Sciatic nerve (tissue), 1 donor: ENCODE results near the gene CST8. TPM values are rescaled to one million over a fixed set of nuclear protein-coding genes. Genes with fewer than 3 reads are reported as not detected.

ENCODE experiments used
- total RNA-seq: library from RNA; stranded (reverse); fragmentation: NEBNext Ultra II Directional; extraction: Animal tissue kit (Norgen Biotek cat#: 25700); gene quantifications from one replicate; pipeline ENCODE4 v1.2.1, GENCODE V29; 2021
- donor health status: DM: no; HTN: no; CAD: no.

CST8 gene
- total RNA-seq, 1 donor from 2014 or later, result not detected

Other genes with a start within 250 kb of the CST8 start
- 15.9 TPM for gene NXT1, start 140.3 kb upstream of the CST8 start, total RNA-seq
- gene GZF1, start 128.9 kb upstream of the CST8 start, total RNA-seq, result 15.7 TPM
- gene NAPB, start 69.6 kb upstream of the CST8 start, total RNA-seq, result 18.7 TPM
- not detected for gene CSTL1, start 51.4 kb upstream of the CST8 start, total RNA-seq
- not detected for gene CST11, start 38.2 kb upstream of the CST8 start, total RNA-seq
- gene CST9L, start 77.4 kb downstream of the CST8 start, total RNA-seq, result not detected
- gene CST9, start 114.8 kb downstream of the CST8 start, total RNA-seq, result not detected
- gene CST3, start 146.8 kb downstream of the CST8 start, total RNA-seq, result 731 TPM
- gene CST4, start 197.9 kb downstream of the CST8 start, total RNA-seq, result not detected